Erythroblast (primary cell): ENCODE measurements around the gene CCDC18.

ENCODE experiments used
- GATA1 ChIP-seq: IDR thresholded peaks from 2 replicates; pipeline ENCODE4 v1.6.1; 2011; ENCODE audit warnings: low read depth, mild to moderate bottlenecking, control low read depth, low read length, moderate library complexity
- POLR2A ChIP-seq: IDR thresholded peaks from 2 replicates; pipeline ENCODE4 v1.6.1; 2011; ENCODE audit warnings: mild to moderate bottlenecking, low read length

GRCh38 chr1:93150729-93151128, 29.8 kb upstream of the CCDC18 start:
- TF ChIP-seq POLR2A (no peak), GATA1 (no peak)
